GM12865 (cell line): ENCODE measurements around the gene MPZL1.

Source experiments
- DNase-seq: peaks from one replicate; pipeline ENCODE4 v3.0.0; 2010; ENCODE audit warnings: low read depth
- H3K4me3 ChIP-seq: 2 replicates; pipeline ENCODE4 v1.5.1; 2011; ENCODE audit warnings: mild to moderate bottlenecking, low read depth, low read length, control low read depth
- TF ChIP-seq, protein P1 (sequence below): IDR thresholded peaks from 2 replicates; pipeline ENCODE4 v1.5.1; 2011; ENCODE audit warnings: low read length, control low read depth, low read depth, inconsistent platforms; ENCODE audit not compliant: insufficient read depth; ENCODE audit errors: missing control alignments

The MPZL1 gene

GRCh38 chr1:167784876-167785550 lies 63.2 kb downstream of the MPZL1 start:
- H3K4me3 ChIP-seq, result no peak overlapping the region
- TF ChIP-seq, protein P1, sequence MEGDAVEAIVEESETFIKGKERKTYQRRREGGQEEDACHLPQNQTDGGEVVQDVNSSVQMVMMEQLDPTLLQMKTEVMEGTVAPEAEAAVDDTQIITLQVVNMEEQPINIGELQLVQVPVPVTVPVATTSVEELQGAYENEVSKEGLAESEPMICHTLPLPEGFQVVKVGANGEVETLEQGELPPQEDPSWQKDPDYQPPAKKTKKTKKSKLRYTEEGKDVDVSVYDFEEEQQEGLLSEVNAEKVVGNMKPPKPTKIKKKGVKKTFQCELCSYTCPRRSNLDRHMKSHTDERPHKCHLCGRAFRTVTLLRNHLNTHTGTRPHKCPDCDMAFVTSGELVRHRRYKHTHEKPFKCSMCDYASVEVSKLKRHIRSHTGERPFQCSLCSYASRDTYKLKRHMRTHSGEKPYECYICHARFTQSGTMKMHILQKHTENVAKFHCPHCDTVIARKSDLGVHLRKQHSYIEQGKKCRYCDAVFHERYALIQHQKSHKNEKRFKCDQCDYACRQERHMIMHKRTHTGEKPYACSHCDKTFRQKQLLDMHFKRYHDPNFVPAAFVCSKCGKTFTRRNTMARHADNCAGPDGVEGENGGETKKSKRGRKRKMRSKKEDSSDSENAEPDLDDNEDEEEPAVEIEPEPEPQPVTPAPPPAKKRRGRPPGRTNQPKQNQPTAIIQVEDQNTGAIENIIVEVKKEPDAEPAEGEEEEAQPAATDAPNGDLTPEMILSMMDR, result no peak
- DNase-seq, result no peak

DNA sequence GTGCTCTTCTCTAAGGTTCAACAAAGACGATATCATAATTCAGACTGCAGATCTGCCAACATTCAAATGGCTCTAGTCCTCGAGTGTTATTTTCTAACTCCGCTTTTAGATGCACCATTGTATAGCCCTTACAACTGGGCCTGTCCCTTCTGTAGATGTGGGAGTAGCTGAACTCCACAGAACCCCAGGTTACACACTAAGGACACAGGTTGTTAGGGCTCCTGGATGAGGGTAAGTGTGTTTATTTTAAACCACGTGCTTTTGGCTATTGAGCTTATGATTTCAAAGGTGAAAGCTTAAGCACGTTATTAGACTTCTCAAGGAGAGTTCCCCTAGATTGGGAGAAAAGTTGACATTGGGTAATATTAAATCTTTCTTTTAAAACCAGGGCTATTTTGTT lies 64.7 kb downstream of the MPZL1 start:
- no peak for DNase-seq
- TF ChIP-seq, protein P1, result no peak
- H3K4me3 ChIP-seq, result no peak overlapping the region

DNA sequence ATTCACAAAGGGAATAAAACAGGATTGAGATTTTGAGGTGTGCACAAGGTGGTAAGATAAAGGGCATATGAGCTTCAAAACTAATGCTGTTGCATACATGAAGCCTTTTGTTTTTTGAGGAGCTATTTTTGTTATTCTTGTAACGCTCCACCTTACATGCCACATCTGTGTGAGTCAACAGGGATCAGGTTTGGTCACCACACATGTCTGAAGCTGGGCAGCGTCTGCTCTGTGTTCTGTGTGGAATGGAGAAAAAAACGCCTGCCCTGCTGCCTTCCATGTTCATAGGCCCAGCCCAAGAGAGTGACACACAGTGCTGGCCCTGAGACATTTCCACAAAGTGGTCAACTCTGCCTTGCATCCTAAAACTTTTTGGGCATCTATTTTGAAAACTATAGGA lies 67.7 kb downstream of the MPZL1 start:
- no peak overlapping the region for H3K4me3 ChIP-seq
- DNase-seq, result no peak
- TF ChIP-seq, protein P1, result no peak

DNA sequence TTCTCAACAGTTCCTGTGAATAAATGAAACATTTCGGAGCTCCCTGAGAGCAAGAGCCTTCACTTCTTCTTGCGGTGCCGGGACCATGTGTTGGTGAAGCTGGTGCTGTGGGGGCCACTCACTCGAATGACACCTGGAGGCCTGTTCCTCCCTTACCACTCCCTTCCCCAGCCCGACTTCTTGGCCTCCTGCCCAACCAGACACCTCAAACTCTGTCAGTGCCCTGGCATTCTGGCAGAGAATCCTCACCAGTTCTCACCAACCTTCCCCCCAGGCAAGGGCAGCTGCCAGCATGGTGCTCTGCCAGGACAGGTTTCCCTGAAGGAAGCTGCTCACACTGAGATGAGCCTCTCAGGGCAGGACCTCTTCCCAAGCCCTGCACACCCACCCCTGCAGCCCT lies 68.3 kb downstream of the MPZL1 start:
- H3K4me3 ChIP-seq, result no peak overlapping the region
- DNase-seq, result no peak
- TF ChIP-seq, protein P1, result no peak

DNA sequence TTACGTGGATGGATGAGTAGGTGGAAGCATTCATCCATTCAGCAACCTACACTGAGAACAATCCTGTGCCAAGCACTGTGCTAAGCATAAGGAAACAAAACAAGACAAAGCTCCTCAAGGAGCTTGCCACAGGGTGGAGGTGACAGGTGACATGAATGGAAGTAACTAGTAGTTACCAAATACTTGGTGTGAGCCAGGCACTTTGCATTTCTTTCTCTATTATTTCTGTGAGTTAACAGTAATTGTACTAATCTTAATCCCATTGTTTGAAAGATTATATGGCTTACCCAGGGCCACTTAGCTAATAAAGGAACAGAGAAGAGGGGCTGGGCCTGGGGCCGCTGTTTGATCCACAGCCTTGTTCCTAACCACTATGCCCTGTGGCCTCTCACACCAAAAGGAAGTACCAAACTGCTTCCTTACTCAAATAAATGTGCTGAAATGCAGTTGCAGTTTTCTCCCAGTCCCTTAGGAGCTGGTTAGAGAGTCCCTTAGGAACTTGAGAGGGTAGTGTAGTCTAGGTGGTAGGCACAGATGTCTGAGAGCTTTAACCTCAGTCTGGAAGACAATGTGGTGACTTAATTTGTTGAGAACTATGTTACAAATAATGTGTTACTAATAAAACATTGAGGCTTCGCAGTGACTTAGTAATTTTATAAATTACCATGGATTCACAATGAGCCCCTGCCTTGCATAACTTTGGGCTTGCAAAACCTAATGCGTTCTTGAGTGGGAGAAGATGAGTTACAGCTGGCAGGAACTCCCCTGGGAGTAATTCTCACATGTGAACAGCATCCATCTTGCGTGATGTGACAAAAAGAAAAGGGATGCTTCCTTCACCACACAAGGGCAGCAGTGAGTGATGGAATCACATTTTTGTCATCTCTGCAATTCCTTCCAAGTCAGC lies 69.8 kb downstream of the MPZL1 start:
- no peak for DNase-seq
- H3K4me3 ChIP-seq, result no peak overlapping the region
- TF ChIP-seq, protein P1, result no peak

- DNase-seq, result no peak
- H3K4me3 ChIP-seq, result no peak overlapping the region
- TF ChIP-seq, protein P1, result no peak
Observed at GRCh38 chr1:167792188-167792565, 70.4 kb downstream of the MPZL1 start.

GRCh38 chr1:167794043-167794442 lies 72.3 kb downstream of the MPZL1 start:
- DNase-seq, result no peak
- TF ChIP-seq, protein P1, result no peak

More at GRCh38 chr1:167794043-167794442, 72.3 kb downstream of the MPZL1 start:
- no peak overlapping the region for H3K4me3 ChIP-seq
